Left ventricle myocardium inferior (tissue), 1 donor: Measurements from ENCODE around the gene PCBP3. TPM values are rescaled to one million over a fixed set of nuclear protein-coding genes. Genes with fewer than 3 reads are reported as not detected.

Source experiments
- DNase-seq: peaks from one replicate; pipeline ENCODE4 v3.0.0-alpha.2; 2020
- H3K27ac ChIP-seq: fragments of 200-600 bp; replicated peaks from 2 replicates; pipeline ENCODE4 v1.8.0; 2021
- H3K27me3 ChIP-seq: fragments of 200-600 bp; 2 replicates; pipeline ENCODE4 v1.8.0; 2021; ENCODE audit warnings: low read depth
- H3K36me3 ChIP-seq: fragments of 200-600 bp; 2 replicates; pipeline ENCODE4 v1.8.0; 2021
- H3K4me1 ChIP-seq: fragments of 200-600 bp; 2 replicates; pipeline ENCODE4 v1.8.0; 2021
- H3K4me3 ChIP-seq: fragments of 200-600 bp; 2 replicates; pipeline ENCODE4 v1.8.0; 2021; ENCODE audit warnings: mild to moderate bottlenecking, moderate library complexity
- H3K9me3 ChIP-seq: fragments of 200-600 bp; replicated peaks from 2 replicates; pipeline ENCODE4 v1.8.0; 2021
- CTCF ChIP-seq: fragments of 200-600 bp; IDR thresholded peaks from 2 replicates; pipeline ENCODE4 v1.8.0; 2021; ENCODE audit warnings: antibody characterized with exemption, mild to moderate bottlenecking, borderline replicate concordance
- intact Hi-C: fragments of 100-400 bp; cut with micrococcal nuclease; formaldehyde crosslinking; loops from one replicate; pipeline ENCODE4 v1.11.0; 2022
- total RNA-seq: library from RNA; stranded (reverse); fragmentation: NEBNext Ultra II Directional; extraction: Animal tissue kit (Norgen Biotek cat#: 25700); gene quantifications from one replicate; pipeline ENCODE4 v1.2.1, GENCODE V29; 2021
- donor health status: DM: no; HTN: yes; CAD: no; lungs with severe emphysema.

PCBP3 gene
- total RNA-seq, 1 donor from 2014 or later = 2.9 TPM

- Histone ChIP-seq H3K27me3 (no peaks in the 10 kb centered on the region), H3K27ac (peak overlapping the region; percentile 97), H3K4me1 (peaks cover 61% of the 10 kb centered on the region), H3K4me3 (peak overlapping the region; percentile 69), H3K36me3 (no peaks in the 10 kb centered on the region), H3K9me3 (no peaks in the 10 kb centered on the region)
- DNase-seq = peak; percentile 81
- intact Hi-C loops = loop anchor here (10.0 kb wide), 1 partner anchor 133 kb away; no protein-coding TSS in a partner anchor
- no peak for TF ChIP-seq CTCF
Observed at GRCh38 chr21:45971616-45972352, 328.3 kb downstream of the PCBP3 start.

- Histone ChIP-seq H3K36me3 (no peaks in the 10 kb centered on the region), H3K27me3 (no peaks in the 10 kb centered on the region), H3K27ac (peak overlapping the region; percentile 97), H3K4me1 (peaks cover 65% of the 10 kb centered on the region), H3K4me3 (peak overlapping the region; percentile 69), H3K9me3 (no peaks in the 10 kb centered on the region)
- intact Hi-C loops = loop anchor here (10.0 kb wide), 1 partner anchor 132 kb away; no protein-coding TSS in a partner anchor
- DNase-seq = peak; percentile 56
- TF ChIP-seq CTCF = no peak
Observed at GRCh38 chr21:45972353-45972715, 328.8 kb downstream of the PCBP3 start.

- intact Hi-C loops = loop anchor here (10.0 kb wide), 1 partner anchor 132 kb away; no protein-coding TSS in a partner anchor
- H3K4me3 ChIP-seq = peak overlapping the region; percentile 69
- DNase-seq = peak; percentile 91
- no peaks in the 10 kb centered on the region for H3K27me3 ChIP-seq
- peaks cover 67% of the 10 kb centered on the region for H3K4me1 ChIP-seq
- no peak for TF ChIP-seq CTCF
- peak overlapping the region; percentile 97 for H3K27ac ChIP-seq
- H3K36me3 ChIP-seq = no peaks in the 10 kb centered on the region
- H3K9me3 ChIP-seq = no peaks in the 10 kb centered on the region
Observed at GRCh38 chr21:45972716-45973474, 329.4 kb downstream of the PCBP3 start.

GRCh38 chr21:45973475-45974072 is 330.0 kb downstream of the PCBP3 start:
- H3K36me3 ChIP-seq = no peaks in the 10 kb centered on the region
- TF ChIP-seq CTCF = peak; percentile 81
- intact Hi-C loops = loop anchor here (10.0 kb wide), 1 partner anchor 131 kb away; no protein-coding TSS in a partner anchor
- no peaks in the 10 kb centered on the region for H3K9me3 ChIP-seq
- H3K27me3 ChIP-seq = no peaks in the 10 kb centered on the region
- H3K4me3 ChIP-seq = peak overlapping the region; percentile 69
- peak overlapping the region; percentile 97 for H3K27ac ChIP-seq
- DNase-seq = peak; percentile 87
- H3K4me1 ChIP-seq = peaks cover 71% of the 10 kb centered on the region
